ENCODE results near the gene RNASE7. TPM values are rescaled to one million over a fixed set of nuclear protein-coding genes. Genes with fewer than 3 reads are reported as not detected.
A peak's percentile ranks its signal among the peaks of the same experiment; 100 is the strongest.

RNASE7 gene
- total RNA-seq, 1 experiment from 2014 or later = not detected

GRCh38 chr14:21092273-21093011, 50.3 kb downstream of the RNASE7 start:
- no peaks in the 10 kb centered on the region for H3K79me2 ChIP-seq (ENCODE audit: low read length)
- peaks cover 6% of the 10 kb centered on the region; the same call in 1 of the 2 replicates for H4K20me1 ChIP-seq (ENCODE audit: insufficient read depth, low read depth, low read length)
- H3K9ac ChIP-seq (ENCODE audit: low read length) = no peak overlapping the region
- H3K4me1 ChIP-seq (ENCODE audit: low read length) = 0 out of 2 replicates have a peak, but pooled peaks cover 3% of the 10 kb centered on the region
- H3K4me2 ChIP-seq (ENCODE audit: low read depth, low read length, poor library complexity, severe bottlenecking) = no peak overlapping the region
- no peaks in the 10 kb centered on the region for H3K27me3 ChIP-seq (ENCODE audit: low read length)
- no peak overlapping the region for H2AFZ ChIP-seq (ENCODE audit: low read length)
- no peaks in the 10 kb centered on the region for H3K9me2 ChIP-seq (replicated peaks; ENCODE audit: insufficient read depth, low read length)
- H3K9me3 ChIP-seq (ENCODE audit: low read length) = no peaks in the 10 kb centered on the region
- H3K36me3 ChIP-seq (ENCODE audit: insufficient read depth, low read length) = no peaks in the 10 kb centered on the region
- no peak overlapping the region for H3K27ac ChIP-seq (ENCODE audit: low read length)
- peak; percentile 95 for DNase-seq
- H3K4me3 ChIP-seq (ENCODE audit: low read length) = no peak overlapping the region

GRCh38 chr14:21093018-21093417, 50.9 kb downstream of the RNASE7 start:
- DNase-seq = no peak
- Histone ChIP-seq H3K9me2 (replicated peaks; ENCODE audit: insufficient read depth, low read length) (no peaks in the 10 kb centered on the region), H3K79me2 (ENCODE audit: low read length) (no peaks in the 10 kb centered on the region), H3K9me3 (ENCODE audit: low read length) (no peaks in the 10 kb centered on the region), H3K9ac (ENCODE audit: low read length) (no peak overlapping the region), H3K27me3 (ENCODE audit: low read length) (no peaks in the 10 kb centered on the region), H3K4me2 (ENCODE audit: low read depth, low read length, poor library complexity, severe bottlenecking) (no peak overlapping the region), H2AFZ (ENCODE audit: low read length) (no peak overlapping the region), H3K27ac (ENCODE audit: low read length) (no peak overlapping the region), H4K20me1 (ENCODE audit: insufficient read depth, low read depth, low read length) (peaks cover 6% of the 10 kb centered on the region; the same call in 1 of the 2 replicates), H3K4me3 (ENCODE audit: low read length) (no peak overlapping the region), H3K36me3 (ENCODE audit: insufficient read depth, low read length) (no peaks in the 10 kb centered on the region), H3K4me1 (ENCODE audit: low read length) (no peaks in the 10 kb centered on the region)

Other genes starting within 250 kb of the RNASE7 start
- not detected in 2 replicates for gene RNASE1, start 239.5 kb upstream of the RNASE7 start, total RNA-seq (2014; rRNA removed; shearing (Covaris generic); ENCODE audit: low replicate concordance)
- not detected in 2 replicates for gene RNASE3, start 151.0 kb upstream of the RNASE7 start, total RNA-seq (2014; rRNA removed; shearing (Covaris generic); ENCODE audit: low replicate concordance)
- not detected in 2 replicates for gene RNASE2, start 86.9 kb upstream of the RNASE7 start, total RNA-seq (2014; rRNA removed; shearing (Covaris generic); ENCODE audit: low replicate concordance)
- 110 and 150 TPM in 2 replicates for gene METTL17, start 52.4 kb upstream of the RNASE7 start, total RNA-seq (2014; rRNA removed; shearing (Covaris generic); ENCODE audit: low replicate concordance)
- not detected in 2 replicates for gene SLC39A2, start 43.1 kb upstream of the RNASE7 start, total RNA-seq (2014; rRNA removed; shearing (Covaris generic); ENCODE audit: low replicate concordance)
- not detected in 2 replicates for gene NDRG2, start 17.3 kb upstream of the RNASE7 start, total RNA-seq (2014; rRNA removed; shearing (Covaris generic); ENCODE audit: low replicate concordance)
- not detected in 2 replicates for gene TPPP2, start 12.1 kb upstream of the RNASE7 start, total RNA-seq (2014; rRNA removed; shearing (Covaris generic); ENCODE audit: low replicate concordance)
- gene RNASE13, start 7.6 kb upstream of the RNASE7 start, total RNA-seq (2014; rRNA removed; shearing (Covaris generic); ENCODE audit: low replicate concordance) = not detected in 2 replicates
- gene RNASE8, start 15.5 kb downstream of the RNASE7 start, total RNA-seq (2014; rRNA removed; shearing (Covaris generic); ENCODE audit: low replicate concordance) = not detected in 2 replicates
- 2.2 TPM in 2 replicates for gene ARHGEF40, start 27.9 kb downstream of the RNASE7 start, total RNA-seq (2014; rRNA removed; shearing (Covaris generic); ENCODE audit: low replicate concordance)
- gene ZNF219, start 56.3 kb downstream of the RNASE7 start, total RNA-seq (2014; rRNA removed; shearing (Covaris generic); ENCODE audit: low replicate concordance) = 3.4 and 3.8 TPM in 2 replicates
- not detected in 2 replicates for gene TMEM253, start 58.7 kb downstream of the RNASE7 start, total RNA-seq (2014; rRNA removed; shearing (Covaris generic); ENCODE audit: low replicate concordance)
- gene OR5AU1, start 113.7 kb downstream of the RNASE7 start, total RNA-seq (2014; rRNA removed; shearing (Covaris generic); ENCODE audit: low replicate concordance) = not detected in 2 replicates
- gene HNRNPC, start 227.1 kb downstream of the RNASE7 start, total RNA-seq (2014; rRNA removed; shearing (Covaris generic); ENCODE audit: low replicate concordance) = 661 and 1,144 TPM in 2 replicates
- not detected in 2 replicates for gene RPGRIP1, start 237.7 kb downstream of the RNASE7 start, total RNA-seq (2014; rRNA removed; shearing (Covaris generic); ENCODE audit: low replicate concordance)